Endometrial microvascular endothelial cells (primary cell): Measurements from ENCODE around the gene CXCL1. TPM values are rescaled to one million over a fixed set of nuclear protein-coding genes. Genes with fewer than 3 reads are reported as not detected.

Source experiments
- in situ Hi-C: cut with HindIII; loops from 2 replicates; pipeline ENCODE4 v1.10.0; 2017; ENCODE audit warnings: low sequenced_read_pairs, low pct_unique_long_range_greater_than_20kb; ENCODE audit errors: inconsistent ontology term
- total RNA-seq: library from RNA; depleted of rRNA; stranded (reverse); fragments of >200 nt; gene quantifications from one replicate; pipeline ENCODE4 v1.2.3, GENCODE V29; 2015; ENCODE audit errors: inconsistent ontology term

CXCL1 gene
- total RNA-seq, 1 donor from 2014 or later = 393 TPM

DNA sequence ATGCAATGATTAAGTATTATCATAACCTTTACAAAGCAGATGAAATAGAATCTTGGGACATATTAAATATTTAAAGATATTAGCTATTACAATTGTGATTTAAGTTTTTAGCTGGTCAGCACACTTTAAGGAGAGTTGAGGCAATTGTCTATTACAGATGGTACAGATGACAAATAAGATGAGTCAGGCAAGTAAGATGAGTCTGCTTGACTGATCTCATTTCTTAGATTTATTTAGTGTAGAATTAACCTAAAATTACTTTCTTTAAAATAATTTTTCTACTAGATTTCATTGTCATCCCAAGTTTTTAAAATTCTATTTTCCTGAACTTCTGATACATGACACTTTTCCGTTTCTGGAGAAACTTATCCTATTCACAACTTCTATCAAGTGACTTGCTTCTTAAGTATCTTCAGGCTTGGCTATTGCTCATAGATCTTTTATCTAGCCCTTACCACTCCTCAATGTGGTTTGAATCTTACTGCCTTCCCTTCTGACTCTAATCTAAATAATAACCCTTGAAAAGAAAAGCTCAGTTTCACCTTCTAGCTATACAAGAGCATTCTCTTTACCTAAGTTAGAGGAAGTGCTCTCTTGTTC, 32.9 kb downstream of the CXCL1 start:
- in situ Hi-C loops = no loop called here

DNA sequence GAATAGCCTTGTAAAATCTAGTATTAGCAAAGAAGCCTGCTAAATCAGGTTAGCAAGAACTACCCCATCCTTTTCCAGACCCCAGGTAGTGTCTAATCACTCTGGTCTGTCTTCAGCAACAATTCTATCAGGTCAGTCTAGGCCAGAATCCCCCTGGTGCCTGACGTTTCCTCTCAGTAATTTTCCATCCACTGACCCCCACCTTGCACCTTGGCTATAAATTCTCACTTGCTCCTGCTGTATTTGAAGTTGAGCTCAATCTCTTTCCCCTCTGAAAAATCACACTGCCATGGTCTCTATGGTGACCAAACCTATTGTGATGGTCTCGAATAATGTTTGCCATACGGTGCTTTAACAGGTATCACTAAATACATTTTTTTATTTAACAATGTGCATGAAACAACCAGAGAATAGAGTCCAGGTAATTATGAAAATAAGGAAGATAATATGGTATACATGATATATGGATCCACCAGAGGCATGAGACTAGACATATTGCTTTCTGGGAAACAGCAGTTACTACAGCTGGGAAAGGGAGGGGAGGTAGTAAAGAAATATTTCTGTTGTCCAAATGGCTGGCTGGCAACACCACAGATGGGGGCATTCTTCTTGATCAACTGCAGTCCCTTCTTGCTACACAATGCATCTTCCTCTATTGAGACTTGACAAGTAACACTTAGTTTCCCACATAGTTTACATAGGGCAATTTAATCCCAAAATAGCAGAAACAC, 33.8 kb downstream of the CXCL1 start:
- in situ Hi-C loops = no loop called here

DNA sequence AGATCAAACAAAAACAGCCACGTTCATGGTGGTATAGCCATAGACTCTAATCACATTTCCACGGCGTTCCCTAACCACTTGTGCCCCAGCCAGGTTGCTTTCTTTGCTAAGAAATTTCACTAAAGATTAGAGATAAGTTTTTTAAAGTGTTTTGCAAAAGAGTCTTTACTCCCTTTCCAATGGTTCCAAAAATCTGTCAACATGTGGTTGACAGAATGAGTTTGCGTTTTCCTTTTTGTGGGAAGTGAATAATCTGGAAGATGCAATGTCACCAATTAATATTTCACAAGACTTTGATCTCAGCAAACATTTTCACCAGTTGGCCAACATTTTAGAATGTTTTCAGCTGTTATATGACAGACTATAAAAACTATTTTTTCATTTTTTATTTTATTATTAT, 35.3 kb downstream of the CXCL1 start:
- in situ Hi-C loops = no loop called here

DNA sequence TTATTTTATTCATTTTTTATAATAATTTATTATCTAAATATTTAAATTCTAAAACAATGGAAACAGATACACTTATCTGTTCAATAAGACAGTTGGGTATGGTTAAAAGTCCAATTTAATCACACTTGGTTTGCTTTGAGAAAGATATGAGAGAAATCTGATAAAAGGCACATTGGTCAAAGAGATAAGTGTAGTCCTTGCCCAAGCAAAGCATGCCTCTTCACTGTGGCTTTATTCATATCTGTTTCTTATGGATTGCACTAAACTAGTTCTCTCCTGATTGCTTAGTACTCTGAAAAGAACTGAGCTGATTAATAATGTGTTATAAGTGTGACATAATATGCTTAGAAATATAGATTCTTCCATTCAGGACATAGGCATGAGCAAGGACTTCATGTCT, 39.8 kb downstream of the CXCL1 start:
- in situ Hi-C loops = no loop called here

DNA sequence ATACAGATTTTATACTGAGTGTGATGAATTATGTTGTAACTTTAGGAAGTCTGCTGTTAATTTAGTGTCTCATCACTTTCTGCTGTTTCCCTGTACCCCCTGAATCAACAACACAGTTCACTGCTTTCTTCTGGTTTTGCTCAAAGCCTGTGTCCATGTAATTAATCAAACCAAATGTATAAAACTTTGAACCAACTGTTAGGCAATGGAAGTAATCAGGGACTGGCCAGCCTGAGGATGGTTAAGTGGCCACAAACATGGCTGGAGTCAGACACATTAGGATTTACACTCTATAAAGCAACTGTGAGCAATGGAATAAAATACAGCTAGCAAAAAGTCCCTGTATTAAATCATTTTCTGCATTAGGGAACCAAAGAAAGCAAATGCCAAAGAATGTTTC, 42.6 kb downstream of the CXCL1 start:
- in situ Hi-C loops = no loop called here

DNA sequence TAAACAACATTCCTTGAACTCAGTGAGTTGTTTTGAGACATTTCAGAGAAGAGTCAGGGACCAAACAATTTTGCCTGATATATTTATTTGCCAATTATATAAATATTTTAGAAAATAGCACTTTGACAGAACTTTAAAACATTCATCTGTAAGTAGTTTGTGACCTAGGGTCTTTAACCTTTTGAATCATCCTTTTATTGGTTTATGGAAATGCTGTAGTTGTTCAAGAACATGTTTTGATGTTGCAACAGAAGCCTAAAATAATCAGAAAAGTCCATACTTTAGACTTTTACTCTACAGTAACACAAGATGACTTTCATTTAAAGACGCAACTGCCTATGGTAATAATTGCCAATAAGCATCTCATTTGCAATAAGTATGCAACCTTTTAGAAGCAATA, 43.0 kb downstream of the CXCL1 start:
- in situ Hi-C loops = no loop called here

DNA sequence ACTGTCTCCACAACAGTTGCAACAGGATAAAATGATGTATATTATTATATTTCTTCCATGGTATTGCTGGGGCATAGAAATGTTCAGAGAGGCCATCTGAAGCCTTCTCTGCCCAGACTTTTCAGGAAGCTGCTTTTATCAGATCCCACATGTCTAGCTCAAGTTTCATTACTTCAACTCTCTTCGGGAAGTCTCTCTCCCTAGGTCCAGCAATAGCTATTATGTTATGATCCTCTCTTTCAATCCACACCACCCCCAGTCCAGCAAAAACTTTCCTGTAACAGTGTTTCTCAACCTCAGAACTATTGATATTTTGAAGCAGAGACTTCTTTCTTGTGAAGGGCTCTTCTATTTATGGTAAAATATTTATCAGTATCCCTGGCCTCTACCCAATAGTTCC, 44.9 kb downstream of the CXCL1 start:
- in situ Hi-C loops = no loop called here

DNA sequence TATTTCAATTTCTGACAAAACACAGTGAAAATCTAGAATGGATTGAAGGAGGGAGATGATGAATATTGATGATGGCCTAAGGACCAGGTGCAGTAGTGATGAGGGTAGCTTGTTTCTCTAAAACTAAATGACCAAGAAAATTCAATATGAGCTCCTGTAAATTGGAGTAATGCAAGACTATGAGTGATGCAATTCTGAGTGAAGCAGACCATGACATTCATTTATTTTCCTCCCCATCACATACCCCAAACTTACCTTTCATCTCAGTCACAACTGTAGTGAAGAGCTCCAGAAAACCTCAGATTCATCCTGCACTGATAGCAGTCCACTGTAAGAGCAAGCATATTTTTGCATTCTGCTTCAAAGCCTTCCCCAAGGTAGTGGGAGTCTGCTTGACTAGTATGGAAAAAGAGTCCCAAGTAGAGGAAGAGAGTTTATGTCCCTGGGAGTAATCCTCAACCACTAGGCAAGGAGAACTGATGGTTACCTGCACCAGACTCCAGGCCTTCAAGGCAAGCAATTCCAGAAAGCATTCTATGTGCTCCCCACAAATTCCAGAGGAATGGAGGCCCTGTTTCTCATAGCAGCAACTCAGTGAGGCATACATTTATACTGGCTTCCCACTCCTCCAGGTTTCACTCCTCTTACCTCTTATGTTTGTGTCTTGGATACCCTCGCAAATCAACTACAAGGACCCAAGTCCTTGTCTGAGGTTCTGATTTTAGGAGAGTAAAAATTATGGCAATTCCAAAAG, 47.2 kb downstream of the CXCL1 start:
- in situ Hi-C loops = no loop called here

DNA sequence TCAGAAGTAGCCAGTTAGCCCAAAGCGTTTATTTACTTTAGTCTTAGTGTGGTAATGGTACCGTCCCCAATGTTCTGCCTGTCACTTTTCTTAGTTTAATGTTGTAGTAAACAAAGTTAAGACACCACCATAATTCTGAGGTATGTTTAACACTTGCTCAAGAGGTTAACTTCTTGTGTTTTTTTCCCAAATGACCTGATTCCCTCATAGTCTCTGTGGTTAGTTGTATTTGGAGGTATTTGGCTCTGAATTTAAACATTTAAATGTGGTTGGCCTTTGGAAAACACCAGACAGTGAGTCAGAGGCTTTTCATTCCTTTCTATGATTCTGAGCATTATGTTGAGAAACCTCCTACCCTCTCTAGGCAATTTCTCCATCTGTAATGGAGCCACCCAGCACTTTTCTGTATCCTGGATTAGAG, 47.9 kb downstream of the CXCL1 start:
- in situ Hi-C loops = no loop called here

DNA sequence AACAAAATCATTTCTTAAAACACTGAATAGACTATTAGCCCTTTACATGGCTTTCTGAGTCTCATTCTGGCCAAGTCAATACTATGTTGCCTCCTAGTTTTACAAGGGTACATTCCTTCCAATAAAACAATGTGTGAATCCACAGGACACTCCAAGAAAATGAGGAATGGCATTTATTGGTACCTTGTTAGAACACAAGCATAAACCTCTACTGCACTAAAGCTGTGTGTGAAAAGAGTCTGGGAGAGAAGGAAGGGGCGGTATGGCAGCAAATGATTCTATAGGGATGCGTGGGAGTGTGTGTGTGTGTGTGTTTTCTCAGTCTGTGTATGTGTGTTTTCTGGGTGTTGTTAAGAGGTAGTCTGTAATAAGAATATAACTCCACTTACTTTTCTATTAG, 48.9 kb downstream of the CXCL1 start:
- in situ Hi-C loops = no loop called here

DNA sequence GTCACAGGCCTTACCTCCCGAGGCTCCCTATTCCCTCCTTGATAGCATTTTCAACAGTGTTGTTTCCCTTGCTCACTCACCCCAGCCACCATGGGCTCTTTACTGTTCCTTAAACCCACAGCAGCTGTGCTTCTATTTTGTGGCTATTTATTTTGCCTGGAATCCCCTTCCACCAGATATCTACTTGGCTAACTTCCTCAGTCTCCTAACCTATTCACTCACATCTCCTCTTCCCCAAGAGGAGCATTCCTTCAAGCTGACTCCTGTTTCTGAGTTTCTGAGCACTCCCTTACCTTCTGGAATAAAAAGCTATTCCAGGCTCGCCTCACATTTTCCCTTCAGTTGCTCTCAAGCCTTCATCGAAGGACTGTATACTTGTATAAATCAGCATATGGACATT, 50.5 kb downstream of the CXCL1 start:
- in situ Hi-C loops = no loop called here

Other genes starting within 250 kb of the CXCL1 start
- gene RASSF6, start 249.0 kb upstream of the CXCL1 start, total RNA-seq = not detected
- 422 TPM for gene CXCL8, start 128.8 kb upstream of the CXCL1 start, total RNA-seq
- 40.2 TPM for gene CXCL6, start 32.7 kb upstream of the CXCL1 start, total RNA-seq
- 0.65 TPM for gene PF4V1, start 16.1 kb upstream of the CXCL1 start, total RNA-seq
- gene PF4, start 112.6 kb downstream of the CXCL1 start, total RNA-seq = not detected
- not detected for gene PPBP, start 118.8 kb downstream of the CXCL1 start, total RNA-seq
- gene CXCL5, start 129.3 kb downstream of the CXCL1 start, total RNA-seq = 0.74 TPM
- gene CXCL3, start 169.3 kb downstream of the CXCL1 start, total RNA-seq = 2.7 TPM
- gene CXCL2, start 229.8 kb downstream of the CXCL1 start, total RNA-seq = 5.9 TPM